ENCODE measurements around the gene FILIP1.

FILIP1 gene

DNA sequence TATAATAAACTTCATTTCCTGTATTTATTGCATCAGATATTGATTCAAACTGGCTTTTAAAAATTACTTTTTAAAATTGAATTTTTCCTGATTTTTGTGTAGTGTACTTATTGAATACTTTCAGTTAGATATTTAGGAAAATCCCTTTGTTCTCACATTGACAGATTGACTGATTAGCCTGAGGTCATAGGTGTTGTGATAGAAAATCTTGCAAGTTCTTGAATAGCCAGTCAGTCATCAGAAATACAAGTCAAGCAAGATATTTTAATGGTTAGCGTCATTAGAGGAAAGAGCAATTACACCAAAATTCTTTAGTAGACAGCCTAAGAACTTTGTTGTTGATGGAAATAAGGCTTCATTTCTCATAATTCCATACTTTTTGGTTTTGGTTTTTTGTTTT is 205.6 kb downstream of the FILIP1 start:
- DNase-seq = no peak

DNA sequence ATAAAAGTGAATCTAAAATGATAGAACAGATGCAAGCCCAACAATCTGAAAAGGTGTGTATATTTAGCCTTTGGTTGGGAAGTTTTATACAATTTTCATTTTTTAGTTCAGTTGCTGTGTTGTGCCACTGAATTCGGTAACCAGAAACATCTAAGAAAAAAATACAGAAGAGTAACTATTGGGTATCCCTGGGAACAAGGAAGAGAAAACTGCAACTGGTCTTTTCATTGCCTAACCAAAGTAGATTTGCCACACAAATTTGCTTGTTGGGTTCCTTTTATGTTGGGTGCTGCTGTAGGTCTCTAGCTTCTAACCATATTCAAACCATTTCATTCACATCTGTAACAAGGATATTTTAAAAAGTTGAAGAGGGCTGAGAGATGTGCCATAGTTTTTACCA is 206.2 kb downstream of the FILIP1 start:
- DNase-seq = no peak

DNA sequence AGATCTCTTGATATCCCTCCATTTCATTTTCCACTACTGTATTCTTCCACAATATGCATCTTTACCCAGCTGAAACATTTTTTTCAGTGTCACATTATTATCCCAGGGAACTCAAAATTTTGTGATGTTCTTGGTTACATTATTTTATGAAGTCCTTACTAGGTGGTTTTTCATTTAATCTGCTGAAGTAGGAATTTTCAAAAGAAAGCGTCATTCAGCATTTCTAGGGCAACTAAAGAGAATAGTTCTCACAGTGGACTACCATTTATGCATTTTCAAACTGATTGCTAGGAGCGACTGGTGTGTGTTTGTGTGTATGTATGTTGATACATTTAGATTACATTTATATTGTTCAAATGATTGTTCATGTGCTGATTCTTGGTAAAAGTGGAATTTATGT is 206.6 kb downstream of the FILIP1 start:
- DNase-seq = no peak

DNA sequence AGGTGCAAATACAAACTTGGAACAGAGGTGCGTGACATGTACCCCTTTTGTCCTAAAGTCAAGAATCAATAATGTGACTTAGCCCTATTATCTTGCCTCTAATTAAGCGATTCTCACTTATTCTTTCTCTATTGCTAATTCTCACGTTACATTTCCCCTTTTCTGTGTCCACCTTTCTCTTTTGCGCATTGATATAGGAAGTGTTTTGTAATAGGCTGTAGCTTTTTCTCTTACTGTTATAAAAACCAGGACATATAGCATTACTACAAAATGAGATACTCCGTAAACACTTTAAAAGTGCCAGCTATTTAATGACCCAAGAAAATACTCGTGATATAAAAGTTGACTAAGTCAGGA is 208.3 kb downstream of the FILIP1 start:
- DNase-seq = no peak

DNA sequence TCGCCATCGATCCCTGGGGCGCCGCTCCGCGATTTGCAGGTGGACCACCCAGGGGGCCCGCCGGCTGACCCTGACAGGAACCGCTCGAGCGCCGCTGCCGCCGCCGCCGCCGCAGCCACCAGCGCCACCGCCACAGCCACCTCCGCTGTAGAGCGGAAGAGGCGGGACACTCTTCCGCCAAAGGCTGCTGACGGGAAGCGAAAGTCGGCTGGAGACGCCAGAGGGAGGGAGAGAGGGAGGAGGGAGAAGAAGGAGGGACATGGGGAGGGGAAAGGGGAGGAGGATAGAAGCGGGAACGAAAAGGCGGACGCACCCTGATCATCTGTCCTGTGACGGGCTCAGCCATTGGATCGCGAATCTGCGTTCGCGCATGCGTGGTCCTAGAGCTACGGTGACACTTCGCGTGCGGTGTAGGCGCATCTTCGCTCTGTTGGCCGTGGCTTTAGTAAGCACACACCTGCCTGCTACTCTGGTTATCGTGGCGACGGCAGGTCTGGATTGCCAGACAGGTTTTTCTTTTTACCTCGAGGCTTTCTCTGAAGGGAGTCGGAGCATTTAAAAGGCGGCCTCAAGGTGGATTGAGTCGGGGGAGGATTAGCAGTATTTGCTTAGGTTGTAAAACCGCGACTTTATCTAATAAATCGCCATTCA is 208.8 kb downstream of the FILIP1 start, which contains the start of gene TMEM30A:
TSS of gene TMEM30A (minus strand) at position 161 of the 651 bp plus-strand sequence. CDS start at position 7, 154 bp downstream.
- DNase-seq = peak; percentile 95 to 97

DNA sequence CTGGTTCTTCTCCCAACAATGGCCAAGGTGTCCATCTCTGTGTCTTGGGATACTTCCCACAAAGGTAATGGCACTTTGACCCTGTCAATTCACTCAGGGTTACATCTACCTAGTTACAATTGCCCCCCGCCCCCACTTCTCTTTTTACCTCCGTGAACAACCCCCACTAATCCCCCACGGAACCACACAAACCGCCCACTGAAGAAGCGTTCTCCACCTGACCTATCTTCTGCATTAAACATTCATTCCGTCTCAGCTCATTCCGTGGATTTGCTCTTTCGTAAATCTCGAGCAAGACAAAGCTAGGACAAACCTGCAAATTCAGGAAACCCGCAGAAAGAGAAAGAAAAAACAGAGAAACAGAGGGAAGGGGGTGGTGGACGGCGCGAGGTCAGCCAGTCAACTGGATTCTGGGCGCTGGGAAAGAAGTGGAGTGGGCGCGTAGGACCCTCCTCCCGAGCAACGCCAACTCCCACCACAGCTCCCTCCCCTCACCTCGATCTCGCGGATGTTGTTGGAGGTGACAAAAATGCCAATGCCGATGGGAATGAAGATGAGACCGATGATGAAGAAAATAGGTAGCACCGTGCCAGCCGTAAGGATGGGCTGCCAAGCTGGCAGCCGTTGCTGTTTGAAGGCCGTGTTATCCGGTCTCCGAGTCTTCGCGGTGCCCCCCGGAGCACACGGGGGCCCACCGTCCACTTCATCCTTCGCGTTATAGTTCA is 209.5 kb downstream of the FILIP1 start:
- no peak for DNase-seq

DNA sequence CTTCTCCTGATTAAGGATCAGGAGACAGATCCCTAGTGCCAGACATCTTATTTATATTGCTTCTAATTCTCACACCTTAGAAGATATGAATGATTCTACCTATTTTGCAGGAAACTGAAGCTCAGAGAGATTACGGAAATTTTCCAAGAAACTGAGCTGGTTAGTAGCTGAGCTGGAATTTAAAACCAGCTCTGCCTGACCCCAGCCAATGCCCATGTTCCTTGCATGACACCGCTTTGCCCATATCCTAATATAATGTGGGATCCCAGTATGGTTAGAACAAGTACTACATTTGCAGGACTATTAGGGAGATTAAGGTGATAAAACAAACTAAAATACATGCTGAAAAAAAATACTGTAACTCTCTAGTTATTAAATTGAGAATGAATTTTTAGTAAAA is 210.9 kb downstream of the FILIP1 start:
- DNase-seq = no peak

DNA sequence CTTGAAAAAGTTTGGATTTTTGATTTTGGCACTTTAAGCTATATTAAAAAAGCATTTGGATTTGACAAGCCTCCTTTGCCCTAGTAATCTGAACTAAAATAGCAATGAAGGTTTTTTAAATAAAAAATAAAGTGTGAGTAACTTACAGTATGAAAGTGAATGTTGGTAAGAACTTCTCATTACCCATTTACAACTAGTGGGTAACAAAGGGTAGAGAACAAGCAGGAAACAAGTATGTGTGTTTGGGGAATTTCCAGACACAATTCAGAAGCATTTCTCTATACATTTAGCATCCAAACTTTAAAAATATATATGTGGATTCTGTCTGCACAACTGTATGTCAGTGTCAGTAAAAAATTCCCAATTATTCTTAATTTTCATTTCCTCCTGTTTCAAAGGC is 211.9 kb downstream of the FILIP1 start:
- no peak for DNase-seq

DNA sequence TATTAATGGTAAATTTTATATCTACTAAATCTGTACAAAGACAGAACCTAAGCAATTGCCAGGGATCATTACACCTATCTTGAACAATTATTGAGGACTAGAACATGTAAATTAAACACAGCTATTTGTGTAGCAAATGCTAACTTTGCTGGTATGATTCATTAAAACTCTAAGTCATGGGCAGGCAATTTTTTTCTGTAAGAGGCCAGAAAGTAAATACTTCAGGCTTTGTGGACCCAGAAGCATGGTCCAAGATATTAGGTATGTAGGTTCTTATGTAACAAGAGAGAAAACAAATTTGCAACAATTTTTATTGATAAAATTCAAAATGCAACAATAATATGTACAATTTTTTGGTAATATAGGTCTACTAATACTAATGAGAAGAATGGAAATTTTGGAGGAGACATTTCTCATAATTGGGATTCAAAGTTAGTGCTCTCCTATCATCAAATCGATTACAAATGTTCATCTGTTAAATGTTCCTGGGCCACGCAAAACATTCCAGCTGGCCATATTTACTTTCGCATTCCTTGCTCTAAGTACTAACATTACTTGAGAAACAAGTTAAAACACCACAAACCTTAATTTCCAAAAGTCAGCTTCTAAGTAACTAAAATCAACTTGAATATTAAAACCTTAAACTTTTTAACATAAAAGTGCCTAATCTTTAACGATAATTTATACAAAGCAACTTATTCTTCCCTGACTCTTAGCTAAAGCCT is 213.3 kb downstream of the FILIP1 start:
- DNase-seq = no peak

DNA sequence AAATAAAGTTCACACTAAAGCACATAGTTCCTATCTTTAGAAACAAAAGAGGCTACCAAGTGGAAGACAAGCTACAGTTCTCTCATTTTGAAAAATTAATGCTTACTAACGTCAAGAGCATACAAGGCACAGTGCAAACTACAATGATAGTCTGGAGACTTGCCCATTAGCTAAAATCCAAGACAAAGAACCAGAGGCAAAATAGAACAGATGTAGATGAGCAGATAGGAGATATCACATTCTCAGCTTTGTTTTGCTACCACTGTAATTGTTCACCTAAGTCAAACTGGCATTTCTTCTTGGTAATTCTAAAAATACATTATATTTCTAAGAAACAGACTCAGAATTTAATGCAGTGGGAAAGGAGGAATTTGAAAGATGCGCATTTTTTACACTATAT is 214.2 kb downstream of the FILIP1 start:
- DNase-seq = no peak

DNA sequence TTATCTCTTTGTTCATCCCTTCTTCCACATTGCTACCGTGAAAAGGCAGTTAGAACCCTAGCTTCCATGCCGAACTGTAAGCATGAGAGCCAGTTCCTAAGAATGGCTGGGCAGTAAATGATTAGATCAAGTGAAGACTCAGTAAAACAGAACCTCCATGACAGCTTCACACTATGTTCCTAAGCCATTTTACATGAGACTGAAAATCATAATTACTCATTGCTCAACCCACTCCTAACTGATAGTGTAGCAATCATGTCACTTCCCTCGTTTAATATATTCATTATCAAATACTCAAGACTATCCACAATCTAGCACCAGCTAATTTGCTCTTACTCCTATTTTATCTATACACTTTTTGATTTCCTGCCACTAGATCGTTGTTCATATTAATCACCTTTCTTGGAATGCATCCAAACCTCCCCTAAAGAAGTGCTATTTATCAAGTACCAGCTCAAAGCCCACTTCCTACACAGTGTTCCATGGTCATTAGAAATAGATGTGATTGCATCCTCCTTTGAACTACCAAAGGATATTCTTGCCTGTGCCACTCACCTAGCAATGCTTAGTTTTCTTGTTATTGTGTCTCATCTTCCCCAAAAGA is 215.0 kb downstream of the FILIP1 start:
- DNase-seq = no peak

DNA sequence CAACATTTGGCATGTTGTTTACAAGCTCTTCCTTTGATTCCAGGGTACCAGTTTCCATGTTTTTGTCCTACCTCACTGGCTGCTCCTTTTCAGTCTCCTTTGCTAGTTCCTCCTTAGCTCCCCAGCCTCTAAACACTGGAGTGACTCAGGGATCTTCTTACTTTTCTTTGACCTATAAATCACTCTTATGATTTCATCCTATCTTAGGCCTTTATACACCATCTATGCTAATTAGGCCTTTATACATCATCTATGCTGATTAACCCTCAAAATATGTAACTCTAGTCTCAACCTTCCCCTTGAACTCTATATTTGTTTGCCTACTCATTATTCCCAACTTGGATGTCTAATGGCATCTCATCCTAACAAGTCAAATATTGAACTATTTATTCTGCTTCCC is 218.5 kb downstream of the FILIP1 start:
- no peak for DNase-seq

DNA sequence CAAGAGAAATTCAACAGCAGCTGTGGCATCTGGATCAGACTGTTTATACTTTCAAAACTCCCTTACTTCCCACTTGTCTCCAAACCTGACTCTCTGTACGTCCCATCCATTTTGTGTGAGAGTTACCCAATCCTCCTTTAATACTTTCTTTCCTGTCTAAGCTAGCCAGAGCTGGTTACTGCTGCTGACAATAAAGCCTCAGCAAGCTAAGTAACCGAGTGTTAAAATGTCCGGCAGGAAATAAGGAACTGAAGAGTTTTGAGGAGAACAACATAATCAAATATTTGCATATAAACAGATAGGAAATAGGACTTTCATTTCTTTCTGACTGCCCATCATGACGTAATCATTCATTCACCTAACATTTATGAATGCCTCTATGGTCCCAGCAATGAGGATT is 220.6 kb downstream of the FILIP1 start:
- DNase-seq = no peak

DNA sequence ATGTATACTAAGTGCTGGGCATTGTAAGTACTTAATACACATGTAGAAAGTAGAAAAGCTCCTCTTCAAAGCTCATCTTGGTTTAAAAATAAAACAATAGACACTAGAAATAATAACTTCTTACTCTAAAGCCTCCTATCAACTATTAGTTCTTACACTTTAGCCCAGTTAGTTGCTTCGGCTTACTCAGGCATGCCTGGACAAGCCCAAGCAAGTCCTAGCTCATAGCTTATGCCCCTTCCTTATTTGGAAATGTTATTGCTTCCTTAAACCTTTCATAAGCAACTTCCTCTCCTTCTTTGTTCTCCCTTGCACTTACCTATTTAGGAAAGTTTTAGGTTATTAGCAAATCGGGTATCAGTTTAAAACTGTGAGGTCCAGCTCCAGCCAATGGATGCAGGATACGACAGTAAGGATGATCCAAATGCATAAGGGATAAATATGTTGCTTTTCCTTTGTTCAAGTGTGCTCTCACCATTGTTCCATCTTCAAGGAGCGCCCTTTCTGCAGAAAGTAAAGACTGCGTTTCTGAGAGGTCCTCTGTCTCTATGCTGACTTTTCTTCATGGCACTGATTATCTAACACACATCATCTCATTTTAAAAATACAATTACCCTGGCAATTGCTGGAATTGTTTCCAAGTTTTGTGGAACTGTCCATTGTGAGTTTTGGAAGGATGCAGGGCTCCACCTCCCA is 221.3 kb downstream of the FILIP1 start:
- no peak for DNase-seq

DNA sequence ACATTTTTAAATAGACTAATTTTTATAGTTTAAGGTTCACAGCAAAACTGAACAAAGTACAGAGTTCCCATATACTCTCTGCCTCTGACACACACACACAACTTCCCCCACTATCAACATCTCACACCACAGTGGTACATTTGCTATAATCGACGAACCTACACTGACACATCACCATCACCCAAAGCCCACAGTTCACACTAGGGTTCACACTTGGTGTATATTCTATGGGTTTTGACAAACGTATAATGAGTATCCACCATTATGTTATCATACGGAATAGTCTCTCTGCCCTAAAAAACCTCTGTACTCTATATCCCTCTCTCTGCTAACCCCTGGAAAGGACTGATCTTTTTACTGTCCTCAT is 224.6 kb downstream of the FILIP1 start:
- no peak for DNase-seq

DNA sequence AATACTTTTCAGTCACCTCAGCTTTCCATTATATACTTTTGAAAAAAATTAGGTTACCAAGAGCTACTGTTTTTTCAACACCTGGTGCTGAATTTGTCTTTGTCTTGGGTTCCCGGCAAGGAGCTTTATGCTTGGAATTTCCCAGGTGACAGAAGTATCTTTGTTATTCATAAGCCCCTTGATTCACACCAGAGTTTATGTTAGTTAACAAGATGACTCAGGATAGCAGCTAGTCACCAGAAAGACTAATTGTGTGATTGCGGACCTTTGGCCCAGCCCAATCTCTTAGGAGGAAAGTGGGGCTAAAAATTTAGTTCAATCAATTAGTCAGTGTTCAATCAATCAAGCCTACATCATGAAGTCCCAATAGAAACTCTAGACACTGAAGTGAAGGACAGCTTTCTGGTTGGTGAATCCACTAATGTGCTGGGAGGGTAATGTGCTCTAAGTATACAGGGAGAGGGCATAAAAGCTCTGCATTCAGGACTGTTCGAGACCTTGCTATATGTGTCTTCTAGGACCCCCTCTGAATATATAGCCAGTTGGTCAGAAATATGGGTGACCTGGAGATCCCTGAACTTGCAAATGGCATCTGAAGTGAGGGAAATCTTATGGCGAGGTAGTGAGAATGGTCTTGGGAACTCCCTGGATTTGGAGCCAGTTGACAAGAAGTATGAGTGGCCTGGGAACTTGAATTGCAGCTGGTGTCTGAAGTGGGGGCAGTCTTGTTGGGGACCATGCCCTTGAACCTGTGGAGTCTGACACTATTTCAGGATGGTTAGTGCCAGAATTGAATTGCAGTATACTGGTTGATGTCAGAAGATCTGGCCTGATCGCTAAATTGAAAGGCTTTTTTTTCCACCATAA is 225.2 kb downstream of the FILIP1 start:
- no peak for DNase-seq

DNA sequence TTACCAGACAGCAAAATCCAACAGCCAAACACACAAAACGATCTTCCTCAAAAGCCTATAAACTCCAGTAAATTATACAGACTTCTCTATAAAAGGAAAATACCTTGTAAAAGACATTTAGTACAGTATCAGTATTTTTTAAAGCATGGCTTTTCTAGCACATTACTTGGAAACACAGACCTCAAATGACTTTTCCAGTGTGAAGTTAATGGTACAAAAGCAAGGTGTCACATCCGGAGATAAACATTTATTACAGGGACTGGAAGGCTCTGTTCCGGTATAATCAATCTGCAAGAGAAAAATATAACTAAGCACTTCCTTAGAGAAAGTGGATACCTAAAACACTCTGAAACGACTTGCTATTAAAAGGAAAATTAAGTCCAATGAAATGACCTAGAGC is 226.1 kb downstream of the FILIP1 start:
- DNase-seq = no peak

DNA sequence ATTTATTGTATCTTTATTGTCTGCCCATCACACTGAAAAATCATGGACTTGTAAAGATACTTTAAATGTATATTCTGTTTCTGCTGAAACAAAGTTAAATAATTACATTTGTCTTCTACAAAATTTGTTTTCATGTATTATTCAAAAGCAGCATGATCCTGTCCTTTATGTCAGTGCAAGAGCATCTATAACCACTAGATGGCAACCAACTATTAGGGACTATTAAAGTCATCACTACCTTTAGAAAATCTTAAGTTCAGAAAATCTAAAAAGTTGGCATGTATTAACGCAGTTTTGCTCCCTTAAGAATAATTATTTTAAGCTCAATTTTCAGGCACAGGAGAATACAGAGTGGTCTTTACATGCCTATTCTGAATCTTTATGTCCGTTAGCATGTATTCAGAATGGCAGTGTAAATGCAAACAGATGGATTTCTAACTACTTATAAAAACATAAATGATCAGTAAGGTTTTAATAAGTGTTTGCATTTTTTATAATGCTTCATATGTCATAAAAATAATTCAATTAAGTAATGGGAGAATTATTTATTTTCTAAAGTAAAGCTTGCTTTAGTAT is 226.8 kb downstream of the FILIP1 start:
- DNase-seq = no peak

DNA sequence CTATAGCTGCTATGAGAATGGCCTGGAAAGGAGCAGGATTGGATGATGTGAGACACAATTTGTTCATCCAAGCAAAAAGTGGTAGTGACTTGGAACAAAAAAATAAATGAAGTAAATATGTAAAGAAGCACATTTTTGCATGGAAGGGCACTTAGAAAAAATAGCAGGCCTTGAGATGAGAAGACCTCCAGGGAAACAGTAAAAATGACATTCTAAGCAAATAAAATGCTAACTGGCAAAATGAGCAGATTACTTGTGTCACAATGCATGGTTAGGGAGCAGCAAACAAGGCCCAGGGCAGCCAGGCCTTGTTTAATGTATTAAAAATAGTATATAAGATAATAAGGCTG is 230.2 kb downstream of the FILIP1 start:
- DNase-seq = no peak

DNA sequence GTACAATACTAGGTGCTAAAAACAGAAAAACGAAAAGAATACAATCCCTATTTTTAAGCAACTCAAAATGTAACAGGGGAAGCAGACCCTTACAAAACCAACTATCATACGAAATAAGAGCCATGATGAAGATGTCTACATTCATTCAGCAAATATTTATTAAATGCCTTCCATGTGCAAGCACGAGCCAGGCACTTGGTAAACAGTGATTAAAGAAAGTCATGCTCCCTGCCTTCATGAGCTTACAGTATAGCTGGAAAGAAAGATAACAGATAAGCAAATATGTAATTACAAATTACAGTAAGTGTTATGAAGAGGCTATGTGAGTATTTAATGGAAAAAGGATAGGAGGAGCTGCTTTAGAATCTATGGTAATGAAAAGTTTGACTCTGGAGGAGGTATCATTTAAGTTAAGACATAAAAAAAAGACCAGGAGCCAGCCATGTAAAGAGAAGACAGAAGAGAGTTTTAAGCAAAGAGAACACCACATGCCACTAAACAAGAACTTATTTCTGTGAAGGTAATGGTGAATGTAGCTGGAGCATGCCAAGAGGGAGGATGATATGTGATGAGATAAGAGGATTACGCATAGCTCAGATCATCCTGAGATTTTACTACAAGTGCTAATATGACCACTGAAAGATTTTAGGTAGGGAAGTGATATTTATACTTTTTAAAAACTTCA is 230.7 kb downstream of the FILIP1 start:
- no peak for DNase-seq

DNA sequence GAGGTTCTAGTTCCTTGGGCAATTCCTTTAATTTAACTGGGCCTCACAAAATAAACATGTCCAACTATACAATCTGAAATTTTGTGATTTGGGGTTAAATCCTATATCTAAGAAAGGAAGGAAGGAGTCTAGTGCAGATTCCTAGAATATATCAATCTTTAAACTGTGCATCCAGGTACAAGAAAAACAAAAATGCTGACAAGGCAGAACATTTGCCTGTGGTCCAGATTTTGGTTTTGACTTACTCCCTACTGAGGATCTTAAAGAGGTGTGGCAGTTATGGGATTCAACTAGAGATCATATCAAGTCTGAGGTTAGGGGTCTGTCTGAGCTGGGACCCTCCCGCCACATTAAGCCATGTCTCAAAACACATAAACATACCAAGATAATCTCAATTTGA is 232.3 kb downstream of the FILIP1 start:
- no peak for DNase-seq

All from NCI-H187 (cell line).